Ureter (tissue), 1 donor: ENCODE measurements around the gene BNIP5. TPM values are rescaled to one million over a fixed set of nuclear protein-coding genes. Genes with fewer than 3 reads are reported as not detected.
"Not testable (repeated sequence)": the region's sequence is repeated elsewhere in the genome, so short reads cannot be mapped to it uniquely, and the experiment has no call there.

Experiments used
- DNase-seq: peaks from one replicate; pipeline ENCODE4 v3.0.0-alpha.2; 2020; ENCODE audit warnings: low spot score
- total RNA-seq: library from RNA; stranded (reverse); gene quantifications from one replicate; pipeline ENCODE4 v1.2.4, GENCODE V29; 2023
- donor health status: DM: yes; HTN: yes; CAD: no.

BNIP5 gene
- total RNA-seq, 1 donor from 2014 or later = not detected

DNA sequence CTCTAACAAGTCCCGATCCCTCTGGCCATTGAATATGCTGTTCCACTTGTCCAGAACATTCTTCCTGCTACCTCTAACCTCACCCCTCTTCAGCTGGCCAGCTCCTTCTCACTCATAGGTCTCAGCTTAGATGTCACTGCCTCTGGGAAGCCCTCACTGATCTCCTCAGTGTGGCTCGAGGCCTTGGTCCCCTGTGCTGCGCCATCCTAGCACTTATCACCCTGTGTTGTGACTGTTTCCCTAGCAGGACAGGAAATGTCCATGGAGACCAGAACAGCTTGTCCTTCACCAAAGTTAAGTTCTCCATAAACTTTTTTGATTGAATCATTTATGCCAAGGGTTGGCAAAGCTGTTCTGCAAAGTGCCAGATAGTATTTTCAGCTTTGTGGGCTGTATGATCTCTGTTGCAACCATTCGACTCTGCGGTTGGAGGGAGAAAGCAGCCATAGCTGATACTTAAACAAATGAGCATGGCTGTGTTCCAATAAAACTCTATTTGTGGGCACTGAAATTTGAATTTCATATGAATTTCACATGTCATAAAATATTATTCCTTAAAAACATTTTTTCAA lies 6.5 kb upstream of the BNIP5 start:
- no peak for DNase-seq

DNA sequence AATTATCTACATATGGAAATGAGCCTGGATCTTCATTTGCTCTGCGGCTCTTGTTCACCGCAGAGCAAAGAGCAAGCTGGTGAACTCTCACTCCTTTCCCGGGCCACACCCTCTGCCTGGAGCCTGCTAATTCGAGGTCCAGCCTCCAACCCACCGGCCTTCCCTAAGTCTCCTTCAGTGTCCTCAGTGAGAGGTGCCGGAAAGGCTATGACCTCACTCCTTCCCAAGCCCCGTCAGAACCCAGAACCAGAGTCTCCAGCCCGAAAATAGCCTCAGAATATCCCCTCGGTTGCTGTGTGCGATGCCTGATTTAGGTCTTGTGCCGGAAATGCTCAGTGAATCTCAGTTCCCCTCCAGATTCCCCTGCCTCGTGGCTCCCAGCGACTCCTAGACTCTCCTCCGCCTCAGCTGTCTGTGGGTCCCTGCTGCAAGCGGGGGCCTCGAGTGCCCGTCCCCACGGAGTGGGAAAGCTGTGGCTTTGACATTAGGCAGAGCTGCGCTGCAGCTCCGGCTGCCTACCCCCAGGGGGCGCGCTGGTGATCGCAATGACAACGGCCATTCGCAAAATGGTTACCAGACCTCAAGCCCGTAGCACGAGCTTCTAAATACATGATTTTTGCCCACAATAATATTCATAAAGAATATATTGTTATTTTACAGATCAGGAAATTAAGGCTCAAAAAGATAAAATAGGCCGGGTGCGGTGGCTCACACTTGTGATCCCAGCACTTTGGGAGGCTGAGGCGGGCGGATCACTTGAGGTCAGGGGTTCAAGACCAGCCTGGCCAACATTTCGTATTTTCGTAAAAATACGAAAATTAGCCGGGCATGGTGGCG lies 4.1 kb upstream of the BNIP5 start:
- peak; percentile 72 for DNase-seq

DNA sequence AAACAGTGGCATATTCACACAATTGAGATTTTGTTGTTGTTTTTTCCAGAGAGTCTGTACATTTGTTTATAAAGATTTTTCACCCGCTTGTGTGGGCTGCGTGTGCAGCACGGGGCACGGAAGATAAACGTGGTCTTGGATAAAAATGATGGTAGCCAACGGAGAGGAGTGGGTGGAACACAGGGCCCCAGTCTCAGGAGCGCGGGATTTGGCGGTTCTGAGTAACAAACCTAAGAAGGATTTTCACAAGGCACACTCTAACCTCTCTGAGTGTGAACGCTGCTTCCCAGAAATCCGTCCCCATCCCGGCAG lies 3.6 kb upstream of the BNIP5 start:
- no peak for DNase-seq

DNA sequence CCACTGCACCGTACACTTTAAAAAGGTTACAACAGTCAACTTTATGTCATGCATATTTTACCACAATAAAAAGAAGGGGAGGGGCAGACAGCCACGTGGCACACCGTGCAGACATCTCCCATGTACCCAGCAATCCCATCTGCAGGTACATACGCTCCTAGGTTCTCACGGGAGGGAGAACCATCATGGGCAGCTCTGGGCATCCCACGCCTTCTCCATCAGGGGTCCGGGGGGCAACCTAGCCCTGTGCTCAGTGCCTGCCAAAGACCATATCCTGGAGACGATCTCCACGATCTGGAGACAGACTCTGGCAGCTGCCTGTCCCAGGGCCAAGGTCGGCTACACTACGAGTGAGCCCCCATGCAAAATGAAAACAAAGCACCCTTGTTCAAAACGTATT lies 2.5 kb upstream of the BNIP5 start:
- DNase-seq = no peak

DNA sequence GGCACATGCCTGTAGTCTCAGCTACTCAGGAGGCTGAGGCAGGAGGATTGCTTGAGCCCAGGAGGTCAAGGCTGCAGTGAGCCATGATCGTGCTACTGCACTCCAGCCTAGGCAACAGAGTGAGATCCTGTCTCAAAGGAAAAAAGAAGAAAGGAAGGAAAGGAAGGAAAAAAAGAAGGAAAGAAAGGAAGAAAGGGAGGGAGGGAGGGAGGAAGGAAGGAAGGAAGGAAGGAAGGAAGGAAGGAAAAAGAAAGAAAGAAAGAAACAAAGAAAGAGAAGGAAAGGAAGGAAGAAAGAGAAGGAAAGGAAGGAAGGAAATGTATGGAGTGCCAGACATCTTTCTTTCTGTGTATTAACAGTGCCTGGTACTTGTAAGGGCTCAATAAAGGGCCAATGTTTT lies 1.5 kb upstream of the BNIP5 start:
- not testable (repeated sequence) for DNase-seq

DNA sequence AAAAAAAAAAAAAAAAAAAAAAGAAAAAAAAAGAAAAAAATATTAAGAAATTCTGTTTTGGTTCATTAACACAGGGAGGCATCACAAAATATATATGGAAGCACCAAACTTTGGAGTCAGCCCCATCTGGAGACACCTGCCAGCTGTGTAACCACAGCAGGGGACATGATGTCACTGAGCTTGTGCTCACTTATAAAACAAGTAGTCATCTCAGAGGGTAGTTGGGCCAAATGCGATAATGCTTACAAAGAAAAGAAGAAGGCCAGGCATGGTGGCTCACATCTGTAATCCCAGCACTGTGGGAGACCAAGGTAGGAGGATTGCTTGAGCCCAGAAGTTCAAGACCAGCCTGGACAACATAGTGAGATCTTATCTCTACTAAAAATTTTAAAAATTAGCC lies 1.1 kb upstream of the BNIP5 start:
- no peak for DNase-seq

DNA sequence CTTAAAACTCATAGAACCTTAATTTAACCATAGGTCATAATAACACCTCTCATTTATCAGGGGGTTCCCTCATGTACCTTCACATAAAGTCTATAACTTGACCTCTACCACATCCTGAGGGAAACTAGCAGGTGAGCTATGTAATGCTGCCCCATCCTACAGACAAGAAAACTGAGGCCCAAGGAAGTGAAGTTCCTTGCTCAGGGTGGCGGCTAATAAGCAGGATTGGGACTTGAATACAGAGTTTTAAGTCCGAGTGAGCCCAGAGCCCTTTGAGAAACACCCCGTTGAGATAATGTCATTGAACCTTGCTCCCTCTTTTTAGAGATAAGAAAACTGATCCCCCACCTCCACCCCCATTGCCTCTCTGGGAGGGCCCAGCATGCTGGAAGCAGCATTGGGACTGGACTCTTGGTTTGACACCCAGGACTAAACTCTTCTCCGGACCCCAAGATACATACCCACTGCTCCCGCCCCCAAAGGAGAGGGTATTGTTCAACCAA lies 429 bp downstream of the BNIP5 start:
- no peak for DNase-seq

DNA sequence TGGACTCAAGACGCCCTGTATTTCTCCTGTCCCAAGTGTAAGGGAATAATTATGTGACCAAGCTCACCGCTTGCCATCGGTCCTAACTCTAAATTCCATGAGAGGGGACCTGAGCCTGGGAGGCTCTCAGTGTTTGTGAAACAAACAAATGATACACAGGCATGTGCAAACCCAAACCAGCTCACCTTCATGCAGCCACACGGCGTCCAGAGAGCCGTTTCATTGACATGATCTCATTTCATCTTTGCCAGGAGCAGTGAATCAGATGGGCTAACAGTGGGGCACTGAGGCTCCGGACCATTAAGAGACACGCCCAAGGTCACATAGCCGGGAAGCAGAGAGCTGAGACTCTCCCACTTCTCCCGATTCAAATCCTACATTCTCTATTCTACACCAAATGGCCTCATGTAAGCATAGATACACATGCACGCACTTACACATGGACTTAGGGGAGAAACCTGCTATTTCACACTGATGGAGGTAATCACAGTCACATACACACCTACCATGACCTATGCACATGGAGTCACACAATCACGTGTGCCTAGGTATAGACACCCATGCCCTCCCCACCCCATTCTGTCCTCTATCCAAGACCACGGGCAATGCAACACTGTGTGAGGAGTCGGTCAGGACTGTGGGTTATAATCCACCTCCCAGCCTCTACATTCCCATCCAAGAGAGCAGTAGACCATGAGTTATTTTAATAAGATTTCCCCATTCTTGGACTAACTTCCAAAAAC lies 1.1 kb downstream of the BNIP5 start:
- no peak for DNase-seq

DNA sequence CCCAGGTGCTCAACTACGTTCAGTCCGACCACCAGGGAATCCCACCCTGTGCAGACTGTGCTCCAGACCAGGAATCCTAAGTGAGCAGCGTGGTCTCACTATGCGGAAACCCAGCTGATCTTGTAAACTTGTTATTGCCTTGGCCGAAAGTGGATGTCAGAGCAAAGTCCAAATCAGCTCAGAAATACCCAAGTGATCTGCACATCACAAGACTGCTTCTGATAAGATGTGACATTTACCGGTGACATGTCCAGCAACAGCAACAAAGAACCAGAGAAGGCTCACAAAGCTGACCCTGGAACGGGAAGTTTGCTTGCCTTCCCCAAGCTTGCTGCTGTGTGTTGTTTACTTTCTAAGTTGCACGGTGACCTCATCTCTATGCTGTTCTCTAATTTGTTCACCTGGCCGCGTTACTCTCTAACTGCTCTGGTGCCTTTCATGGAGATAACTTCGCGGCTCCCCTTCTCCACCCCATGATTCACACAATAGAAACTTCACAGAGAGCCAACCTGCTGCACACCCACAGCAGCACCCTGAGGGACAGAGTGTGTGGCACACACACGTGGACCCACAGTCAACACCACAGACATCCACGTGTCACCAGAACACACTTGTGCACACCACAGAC lies 1.7 kb downstream of the BNIP5 start:
- no peak for DNase-seq

DNA sequence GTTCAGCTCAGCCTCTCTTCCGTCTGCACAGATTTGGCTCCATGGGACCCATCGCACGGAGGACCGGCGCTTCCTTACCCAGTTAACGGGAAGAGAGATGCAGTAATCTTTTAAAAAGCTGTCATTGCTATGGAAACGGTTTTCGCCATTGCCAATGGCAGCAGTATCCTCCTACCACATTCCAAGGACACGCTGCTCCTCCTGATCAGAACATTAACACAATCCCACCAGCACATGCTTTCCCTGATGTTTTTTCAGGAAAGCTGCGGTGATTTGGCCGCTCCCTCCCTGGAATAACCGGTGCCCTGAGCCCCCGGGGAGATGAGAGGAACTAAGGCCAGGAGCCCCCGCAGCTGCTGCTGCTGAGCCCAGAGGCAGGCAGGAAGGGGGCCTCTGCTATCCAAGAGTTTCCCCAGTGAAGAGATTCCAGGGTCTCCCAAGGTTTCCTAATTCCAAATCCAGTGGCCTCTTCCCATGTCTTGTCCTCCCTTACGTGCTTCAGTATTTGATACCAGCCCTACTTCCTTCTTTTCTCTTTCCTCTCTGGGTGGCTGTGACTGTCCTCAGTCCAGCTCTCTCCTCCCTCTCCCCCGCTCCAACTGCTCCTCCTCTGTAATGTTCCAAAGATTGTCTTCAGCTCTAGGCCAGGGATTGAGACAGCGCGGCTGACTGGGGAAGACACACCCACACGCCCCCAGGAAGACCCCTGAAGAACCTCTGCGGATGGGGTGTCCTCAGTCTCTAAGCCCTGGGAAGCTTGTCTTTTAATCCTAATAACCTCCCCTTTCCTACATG lies 2.6 kb downstream of the BNIP5 start:
- no peak for DNase-seq

DNA sequence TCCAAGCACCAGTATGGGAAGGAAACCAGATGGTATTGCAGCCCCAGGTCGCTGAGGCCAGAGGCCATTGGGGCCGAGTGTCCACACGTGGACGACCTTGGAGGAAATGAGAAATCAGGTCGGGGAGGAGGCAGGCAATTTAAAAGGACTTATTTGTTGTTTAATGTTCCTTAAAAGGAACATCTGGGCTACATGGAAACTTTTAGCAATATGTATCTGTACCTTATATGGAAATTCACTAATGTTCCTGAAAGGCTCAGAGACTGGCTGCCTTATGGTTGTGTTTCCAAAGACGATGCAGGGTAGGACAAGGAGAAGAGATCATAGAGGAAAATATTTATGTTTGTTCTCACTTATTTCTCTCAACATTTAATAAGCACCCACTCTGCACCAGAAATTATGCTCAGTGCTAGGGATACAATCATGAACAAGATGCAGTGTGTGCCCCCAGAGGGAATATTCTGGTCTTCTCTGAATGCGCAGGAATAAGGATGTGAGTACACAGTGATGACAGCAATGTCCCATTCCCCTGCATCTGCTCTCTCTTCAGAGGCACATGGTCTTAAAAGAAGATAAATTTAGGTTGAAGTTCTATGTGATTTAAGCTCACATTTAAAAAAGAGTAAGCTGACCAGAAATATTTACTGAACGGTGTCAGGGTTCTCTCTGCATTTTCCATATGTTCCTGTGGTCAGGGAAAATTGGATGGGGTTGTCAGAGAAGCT lies 3.4 kb downstream of the BNIP5 start:
- DNase-seq = no peak

DNA sequence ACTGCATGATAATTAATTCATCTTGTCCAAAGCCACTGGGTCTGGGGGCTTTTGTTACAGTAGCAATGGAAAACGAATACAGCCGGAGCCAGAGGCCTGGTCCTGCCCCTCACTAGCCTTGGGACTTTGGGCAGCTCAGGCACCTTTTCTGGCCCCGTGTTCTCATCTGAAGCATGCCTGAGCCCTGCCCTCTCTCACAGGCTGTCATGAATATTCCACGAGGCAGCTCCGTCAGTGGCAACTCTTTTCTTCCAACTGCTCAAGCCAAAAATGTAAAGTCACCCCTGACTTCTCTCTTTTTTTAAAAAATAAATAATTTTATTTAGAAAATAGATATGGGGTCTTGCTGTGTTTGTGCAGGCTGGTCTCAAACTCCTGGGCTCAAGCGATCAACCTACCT lies 5.3 kb downstream of the BNIP5 start:
- DNase-seq = no peak

DNA sequence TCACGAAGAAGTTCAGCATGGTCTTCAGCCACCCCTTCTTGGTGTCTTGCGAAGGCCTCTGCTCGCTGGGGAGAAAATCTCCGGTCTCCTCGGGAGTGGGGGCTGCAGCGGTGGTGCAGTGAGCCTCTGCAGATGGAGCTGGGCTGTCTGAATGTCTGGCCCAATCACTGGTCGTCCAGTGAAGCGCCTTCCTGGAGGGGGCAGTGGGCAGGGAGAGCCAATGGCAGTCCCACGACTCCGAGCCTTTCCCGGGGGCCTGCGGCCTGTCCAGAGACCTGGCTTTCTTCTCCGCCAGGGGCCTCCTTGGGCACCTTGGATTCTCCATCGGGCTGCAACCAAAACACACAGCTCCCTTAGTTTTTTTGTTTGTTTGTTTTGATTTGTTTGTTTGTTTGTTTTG lies 6.3 kb downstream of the BNIP5 start:
- no peak for DNase-seq

DNA sequence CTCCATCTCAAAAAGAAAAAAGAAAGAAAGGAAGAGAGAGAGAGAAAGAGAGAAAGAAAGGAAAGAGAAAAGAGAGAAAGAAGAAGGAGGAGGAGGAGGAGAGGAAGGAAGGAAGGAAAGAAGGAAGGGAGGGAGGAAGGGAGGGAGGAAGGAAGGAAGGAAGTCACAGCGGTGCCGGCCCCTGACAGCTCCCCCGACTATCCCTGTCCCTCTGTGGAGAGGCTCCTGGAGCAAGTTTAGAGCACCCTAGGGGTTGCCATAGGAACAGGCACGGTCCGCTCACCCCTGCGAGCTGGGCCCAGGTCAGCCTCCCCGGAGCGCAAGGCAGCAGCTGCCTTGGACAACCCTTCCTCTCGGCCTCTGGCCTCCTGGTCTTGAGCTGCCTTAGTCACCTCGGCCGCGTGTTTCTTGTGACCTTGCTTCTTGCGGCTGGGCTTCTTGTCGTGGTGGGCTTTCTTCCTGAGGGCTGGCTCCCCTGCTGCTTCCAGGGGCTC lies 6.8 kb downstream of the BNIP5 start:
- no peak for DNase-seq

DNA sequence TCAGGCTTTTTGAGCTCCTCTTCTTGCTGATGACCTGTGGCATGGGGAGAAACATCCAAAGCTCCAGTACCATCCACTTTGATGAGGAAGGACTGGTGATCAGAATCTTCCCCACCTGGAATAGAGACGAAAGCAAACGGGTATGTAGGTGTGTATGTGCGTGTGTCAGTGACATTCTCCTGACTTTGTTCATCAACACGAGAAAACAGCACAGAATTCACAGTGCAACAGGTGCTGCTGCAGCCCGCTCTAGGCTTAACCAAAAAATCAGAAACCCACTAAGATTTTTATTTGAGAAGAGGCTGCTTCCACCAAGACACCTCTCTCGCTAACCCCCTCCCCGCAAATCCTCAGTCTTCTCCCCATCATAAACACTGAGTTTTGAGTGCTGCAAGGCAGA lies 8.1 kb downstream of the BNIP5 start:
- DNase-seq = no peak

DNA sequence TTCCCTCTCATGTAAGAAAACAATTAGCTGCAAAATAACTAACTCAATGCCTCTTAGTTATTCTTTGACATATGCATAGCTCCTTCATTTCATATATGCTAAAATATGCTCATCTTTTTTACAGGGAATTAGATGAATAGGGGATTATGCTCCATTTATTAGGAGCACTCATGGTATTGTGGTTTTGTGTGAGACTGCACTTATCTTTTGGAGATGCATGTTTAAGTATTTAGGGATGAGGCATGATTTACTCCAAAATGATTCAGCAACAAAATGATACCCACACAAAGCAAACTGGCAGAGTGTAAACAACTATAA lies 8.8 kb downstream of the BNIP5 start:
- DNase-seq = no peak

DNA sequence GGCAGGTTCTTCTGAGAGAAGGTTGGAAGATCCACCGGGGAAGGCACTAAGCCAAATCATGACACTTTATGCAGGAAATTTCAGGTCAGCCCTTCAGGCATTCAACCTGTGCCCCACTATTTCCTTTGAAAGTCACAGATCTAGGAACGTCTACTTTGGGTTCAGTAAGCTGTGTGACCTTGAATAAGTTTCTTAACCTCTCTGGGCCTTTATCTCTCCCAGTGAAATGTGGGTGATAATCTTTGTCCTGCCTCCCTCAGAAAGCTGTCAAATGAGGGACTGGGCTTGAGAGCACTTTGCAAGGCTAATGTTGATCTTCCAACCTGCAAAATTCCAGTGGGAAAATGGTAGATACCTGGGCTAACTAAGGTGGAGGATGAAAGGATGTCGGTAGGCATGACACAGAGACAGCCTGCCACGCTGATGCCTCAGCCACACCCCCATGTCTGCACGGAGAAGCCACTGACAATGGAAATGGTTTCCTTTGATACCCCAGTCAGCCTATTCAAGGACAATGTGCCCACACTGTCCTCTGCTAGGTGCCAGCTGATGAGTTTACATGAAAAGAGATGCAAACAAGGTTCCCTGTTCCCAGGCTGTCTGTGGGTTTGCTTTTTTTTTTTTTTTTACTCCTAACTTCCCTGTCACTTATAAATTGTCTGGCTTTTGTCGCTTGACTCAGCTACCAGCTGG lies 9.3 kb downstream of the BNIP5 start:
- DNase-seq = no peak

DNA sequence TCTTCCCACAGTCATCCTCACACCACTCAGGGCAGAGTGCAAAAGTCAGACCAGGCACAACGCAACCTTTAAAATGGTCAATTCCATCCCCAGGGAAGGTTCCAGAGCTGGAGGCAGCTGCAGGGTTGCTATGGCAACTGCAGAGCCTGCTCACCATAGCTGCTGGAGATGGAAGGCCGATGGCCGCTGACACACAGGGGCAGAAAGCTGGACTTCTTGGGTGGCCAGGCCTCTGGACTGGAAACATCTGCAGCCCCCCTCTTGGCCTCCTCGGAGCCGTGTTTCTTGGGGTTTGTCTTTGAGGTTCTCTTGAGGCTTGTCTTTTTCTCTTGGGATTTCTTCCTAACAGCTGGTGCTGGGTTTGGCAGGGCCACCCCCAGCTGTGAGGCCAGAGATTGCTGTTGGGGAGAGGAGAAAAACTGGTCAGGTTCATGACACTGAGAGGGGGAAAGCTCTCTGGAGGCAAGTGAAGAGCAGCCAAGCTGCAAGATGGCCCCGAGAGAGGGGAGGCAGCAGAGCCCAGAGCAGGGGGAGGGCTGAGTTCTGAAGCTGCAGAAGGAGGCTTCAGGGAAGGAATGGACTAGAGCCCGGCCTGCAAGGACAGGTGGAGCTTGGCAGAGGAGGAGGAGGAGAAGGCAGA lies 10.2 kb downstream of the BNIP5 start:
- DNase-seq = no peak

DNA sequence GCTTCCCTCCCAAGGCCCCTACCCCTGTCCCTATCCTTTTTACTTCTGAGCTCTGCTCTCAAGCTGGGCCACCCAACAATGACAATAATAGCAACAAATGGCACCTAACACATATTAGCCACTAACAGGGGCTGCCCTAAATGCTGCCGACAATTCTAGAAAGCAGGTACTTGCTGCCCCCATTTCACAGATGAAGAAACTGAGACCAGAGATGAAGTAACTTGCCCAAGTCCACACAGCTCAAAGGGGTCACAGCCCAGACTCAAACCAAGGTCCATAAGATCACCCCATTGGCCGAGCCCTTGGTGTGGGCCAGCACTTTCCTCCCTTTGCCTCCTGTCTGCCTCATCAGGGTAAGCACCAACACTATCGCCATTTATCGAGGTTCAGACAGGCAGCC lies 12.0 kb downstream of the BNIP5 start:
- no peak for DNase-seq

DNA sequence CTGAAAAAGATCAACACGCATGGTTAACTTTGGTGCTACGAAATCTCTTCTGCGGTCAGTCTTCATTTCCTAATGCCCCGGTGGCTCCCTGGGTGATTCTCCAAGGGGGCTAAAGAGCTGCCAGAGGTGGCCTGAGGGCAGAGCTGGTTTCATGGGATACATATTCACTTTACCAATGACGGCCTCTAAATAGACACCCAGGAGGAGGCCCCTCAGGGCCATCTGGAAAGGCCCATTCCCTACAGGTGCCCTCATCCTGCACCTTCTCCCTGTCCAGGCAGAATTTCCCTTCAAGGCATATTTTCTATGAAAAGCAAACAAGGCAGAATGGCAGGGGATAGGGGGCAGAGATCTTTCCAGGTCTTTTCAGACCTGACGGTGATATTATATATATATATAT lies 12.5 kb downstream of the BNIP5 start:
- no peak for DNase-seq
